GM18519 (cell line): ENCODE data around the gene ENO2.
A peak's percentile ranks its signal among the peaks of the same experiment; 100 is the strongest.

Source experiments
- ATAC-seq: cut with Tn5 transposase; IDR thresholded peaks from one replicate; pipeline ENCODE4 v1.9.1; 2021; ENCODE audit warnings: mild to moderate bottlenecking, moderate library complexity; ENCODE audit not compliant: unreplicated experiment, low FRiP score

The ENO2 gene

DNA sequence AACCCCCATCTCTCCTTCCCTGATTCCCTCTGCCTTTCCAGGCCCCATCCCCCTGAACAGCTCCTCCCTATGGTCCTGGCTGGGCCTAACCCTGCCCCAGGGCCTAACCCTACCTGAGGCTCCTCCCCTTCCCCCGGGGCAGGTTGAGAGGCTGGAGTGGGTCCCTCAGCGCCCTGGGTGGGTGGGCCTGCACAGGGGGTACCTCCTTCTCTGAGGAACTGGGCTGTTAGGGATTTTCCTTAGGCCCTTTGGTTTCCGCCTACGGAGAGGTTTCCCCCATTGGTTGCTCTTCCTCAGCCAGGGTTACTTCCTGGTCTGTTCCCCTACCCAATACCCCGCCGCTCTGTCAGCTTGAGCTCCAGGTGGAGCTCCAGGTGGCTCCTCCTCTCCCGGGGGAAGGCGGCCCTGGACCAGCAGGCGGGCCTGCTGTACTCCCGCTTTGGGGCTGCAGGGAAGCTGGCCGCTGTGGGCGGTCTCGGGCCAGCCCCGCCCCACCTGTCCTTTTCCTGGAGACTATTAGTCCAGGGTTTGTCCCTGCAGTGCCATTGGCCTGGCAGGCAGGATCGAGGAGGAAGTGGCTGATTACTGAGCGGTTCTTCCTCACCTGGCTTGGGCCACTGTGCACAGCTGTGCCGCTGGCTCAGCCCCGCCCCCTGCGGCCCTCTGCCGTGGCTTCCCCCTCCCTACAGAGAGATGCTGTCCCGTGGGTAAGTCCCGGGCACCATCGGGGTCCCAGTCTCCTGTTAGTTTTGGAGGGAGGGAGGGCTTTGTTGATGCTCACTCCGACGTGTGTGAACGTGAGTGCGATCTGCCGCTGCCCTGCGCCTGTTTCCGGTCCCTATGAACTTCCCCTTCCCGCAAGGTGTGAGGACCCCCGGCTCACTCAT is 31.9 kb downstream of the ENO2 start:
- ATAC-seq: no peak

DNA sequence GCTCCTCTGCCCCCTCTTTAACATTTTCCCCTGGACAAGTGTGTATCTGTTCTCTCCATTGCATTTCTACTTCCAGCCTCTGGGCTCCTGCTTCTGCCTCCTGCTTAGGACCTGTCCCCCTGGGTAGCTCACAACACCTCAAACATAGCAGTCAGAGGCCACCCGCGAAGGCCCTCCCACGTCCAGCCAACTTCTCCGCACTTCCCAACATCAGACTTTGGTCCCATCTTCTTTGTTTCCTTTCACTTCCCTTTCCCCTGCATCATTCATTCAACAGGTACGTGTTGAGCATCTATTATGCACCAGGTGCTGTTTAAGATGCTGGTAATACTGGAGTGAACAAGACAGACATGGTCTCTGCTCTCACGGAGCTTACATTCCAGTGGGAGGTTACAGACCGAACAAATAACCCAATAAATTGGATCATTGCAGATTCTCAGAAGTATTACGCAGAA is 32.6 kb downstream of the ENO2 start:
- no peak for ATAC-seq

DNA sequence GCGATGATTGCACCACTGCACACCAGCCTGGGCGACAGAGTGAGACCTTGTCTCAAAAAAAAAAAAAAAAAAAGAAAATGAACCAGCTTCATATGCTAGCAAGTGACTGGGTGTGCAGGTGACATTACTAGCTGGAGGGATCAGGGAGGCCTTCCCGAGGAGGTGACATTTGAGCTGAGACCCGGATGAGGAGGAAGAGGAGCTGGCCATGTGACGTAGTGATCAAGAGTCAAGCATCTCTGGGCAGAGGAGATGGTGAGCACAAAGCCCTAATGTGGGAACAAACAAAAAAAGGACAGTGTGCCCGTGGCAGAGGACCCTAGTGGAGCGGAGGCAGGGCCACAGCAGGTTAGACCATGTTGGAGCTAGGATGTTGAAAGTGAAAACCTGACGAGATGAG is 33.2 kb downstream of the ENO2 start:
- ATAC-seq: no peak

DNA sequence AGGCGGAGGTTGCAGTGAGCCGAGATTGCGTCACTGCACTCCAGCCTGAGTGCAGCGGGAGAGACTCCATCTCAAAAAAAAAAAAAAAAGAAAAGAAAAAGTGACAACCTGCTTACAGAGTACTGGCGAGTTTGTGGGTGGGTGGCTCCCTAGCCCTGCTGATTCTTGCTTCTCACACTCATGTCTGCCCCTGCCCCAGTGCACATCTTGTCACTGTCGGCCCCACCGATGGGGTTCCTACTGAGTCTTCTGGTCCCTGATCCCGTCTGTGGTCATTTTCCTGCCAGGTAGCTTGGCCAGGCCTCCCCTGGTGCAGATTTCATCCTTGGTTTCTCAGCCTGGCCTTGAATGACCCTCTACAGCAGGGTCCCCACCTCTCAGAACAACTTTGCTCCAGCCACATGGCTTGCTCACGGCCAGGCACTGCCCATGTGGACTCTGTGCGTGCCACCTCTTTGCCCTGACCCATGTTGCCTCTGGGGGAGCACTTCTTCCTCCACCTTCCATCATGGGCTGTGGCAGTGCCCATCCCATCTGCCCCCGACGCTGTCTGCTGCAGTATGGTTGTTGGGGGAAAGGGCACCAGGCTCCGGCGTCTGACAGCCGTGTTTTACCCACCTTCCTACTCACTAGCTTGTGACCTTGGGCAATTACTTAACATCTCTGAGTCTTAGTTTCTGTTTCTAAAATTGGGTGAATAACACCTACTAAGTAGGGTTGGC is 34.7 kb downstream of the ENO2 start:
- ATAC-seq: no peak

DNA sequence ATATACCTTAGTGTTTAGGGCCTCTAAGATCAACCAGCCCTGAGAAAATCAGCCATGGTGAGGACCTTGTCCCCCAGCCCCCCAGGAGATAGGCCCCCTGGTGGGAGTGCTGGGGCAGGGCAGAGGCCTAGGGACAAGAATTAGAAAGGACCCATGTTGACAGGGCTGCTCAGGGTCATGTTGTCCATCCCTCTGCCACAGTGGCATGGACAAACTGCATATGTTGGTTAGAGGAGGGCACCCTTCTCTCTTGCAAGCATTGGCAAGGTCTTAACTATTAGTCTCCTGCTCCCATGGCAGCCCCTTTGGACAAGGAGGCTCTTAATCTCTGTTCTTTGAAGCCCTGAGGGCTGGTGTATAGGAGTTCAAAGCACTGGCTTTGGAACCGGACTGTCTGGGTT is 36.0 kb downstream of the ENO2 start:
- no peak for ATAC-seq

DNA sequence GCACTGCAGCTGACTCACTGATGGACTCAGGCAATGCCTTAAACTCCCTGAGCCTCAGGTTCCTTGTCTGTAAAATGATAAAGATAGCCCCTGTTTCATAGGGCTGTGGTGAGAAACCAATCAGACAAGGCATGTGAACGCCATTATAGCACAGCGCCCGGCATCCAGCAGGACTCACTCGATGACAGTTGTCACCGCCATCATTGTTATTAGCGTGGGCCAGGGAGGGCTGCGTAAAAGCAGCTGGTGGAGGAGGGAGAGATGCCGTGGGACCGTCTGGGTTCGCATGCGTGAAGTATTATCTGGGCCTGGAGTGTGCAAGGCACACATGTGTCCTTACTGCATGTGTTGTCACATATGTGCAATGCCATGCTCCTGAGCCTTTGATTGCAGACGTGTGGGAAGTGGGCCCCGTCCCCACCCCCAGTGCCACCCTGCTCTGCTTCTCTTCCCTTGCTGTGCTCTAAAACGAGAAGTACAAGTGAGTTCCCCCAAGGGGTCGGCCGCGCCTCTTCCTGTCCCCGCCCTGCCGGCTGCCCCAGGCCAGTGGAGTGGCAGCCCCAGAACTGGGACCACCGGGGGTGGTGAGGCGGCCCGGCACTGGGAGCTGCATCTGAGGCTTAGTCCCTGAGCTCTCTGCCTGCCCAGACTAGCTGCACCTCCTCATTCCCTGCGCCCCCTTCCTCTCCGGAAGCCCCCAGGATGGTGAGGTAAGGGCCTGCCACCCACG is 36.6 kb downstream of the ENO2 start, which contains the start of gene PTPN6:
PTPN6 (plus strand) TSS at position 546 of the 730 bp plus-strand sequence; CDS start at position 703, 157 bp downstream.
- ATAC-seq: no peak

DNA sequence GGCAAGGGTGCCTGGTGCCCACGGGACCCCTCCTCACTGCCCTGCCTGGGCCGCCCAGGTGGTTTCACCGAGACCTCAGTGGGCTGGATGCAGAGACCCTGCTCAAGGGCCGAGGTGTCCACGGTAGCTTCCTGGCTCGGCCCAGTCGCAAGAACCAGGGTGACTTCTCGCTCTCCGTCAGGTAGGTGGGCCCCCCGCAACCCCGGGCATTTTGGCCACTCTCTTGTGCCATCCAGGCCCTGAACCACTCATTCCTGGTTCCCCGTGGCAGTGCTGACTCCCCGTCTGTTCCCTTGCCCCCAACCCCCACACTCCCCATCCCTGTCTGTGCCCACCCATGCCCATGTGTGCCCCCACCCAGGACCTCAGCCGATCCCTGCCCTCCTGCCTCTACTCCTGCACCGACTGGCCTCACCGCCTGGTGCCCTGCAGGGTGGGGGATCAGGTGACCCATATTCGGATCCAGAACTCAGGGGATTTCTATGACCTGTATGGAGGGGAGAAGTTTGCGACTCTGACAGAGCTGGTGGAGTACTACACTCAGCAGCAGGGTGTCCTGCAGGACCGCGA is 37.3 kb downstream of the ENO2 start:
- no peak for ATAC-seq

DNA sequence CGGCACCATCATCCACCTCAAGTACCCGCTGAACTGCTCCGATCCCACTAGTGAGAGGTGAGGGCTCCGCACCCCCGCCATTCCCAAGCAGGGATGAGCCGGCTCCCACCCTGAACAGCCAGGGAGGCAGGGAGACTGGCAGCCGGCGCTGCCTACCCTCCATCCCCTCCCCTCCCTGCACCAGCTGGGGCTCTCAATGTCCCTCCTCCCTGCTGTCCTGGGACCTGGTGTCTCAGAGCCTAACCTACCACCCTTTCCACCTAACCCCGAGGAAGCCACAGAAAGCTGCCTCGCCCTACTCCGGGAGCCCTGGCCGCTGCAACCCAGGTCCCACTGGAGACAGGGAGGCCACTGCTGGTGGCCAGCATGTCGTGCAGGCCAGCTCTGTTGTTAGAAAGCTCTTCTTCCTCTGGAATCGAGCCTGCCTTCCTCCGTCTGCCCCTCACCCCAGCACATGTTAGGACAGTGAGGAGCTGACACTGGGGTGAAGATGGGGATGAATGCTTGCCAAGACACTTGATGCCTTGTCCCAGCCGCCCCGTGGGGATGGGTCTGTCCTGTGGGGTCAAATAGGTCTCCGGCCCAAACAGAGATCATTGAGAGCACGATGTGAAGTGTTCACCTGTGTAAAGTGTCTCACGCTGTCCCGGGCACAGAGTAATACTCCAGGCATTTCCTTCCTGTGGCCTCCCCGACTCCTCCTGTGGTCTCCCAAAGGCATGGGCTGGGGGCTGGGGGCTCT is 37.9 kb downstream of the ENO2 start:
- no peak for ATAC-seq

DNA sequence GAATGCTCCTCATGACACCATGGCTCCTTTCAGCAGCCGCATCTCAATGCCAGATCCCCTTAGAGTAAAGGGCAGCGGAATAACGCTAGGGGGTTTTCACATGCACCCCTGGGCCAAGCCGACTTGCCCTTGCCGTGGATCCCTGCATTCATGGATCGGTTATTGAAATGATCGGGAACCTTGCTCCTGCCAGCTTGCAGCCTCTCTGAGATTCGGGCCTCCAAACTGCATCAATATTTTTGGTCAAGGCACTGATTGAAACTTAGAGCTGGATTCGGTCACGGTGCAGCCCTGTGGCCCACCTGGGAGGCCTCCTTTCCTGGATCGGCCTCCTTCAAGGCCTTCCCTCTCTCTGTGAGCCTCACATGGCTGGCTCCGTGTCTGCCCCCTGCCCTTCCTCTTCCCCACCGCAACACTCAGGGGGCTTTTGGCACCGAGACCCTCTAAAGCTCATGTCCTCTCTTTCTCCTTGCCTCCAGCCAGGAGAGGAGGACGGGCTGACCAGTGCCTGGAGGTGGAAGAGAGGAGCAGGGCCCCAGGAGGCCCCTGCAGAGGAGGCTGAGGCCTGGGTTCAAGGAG is 38.6 kb downstream of the ENO2 start:
- no peak for ATAC-seq

DNA sequence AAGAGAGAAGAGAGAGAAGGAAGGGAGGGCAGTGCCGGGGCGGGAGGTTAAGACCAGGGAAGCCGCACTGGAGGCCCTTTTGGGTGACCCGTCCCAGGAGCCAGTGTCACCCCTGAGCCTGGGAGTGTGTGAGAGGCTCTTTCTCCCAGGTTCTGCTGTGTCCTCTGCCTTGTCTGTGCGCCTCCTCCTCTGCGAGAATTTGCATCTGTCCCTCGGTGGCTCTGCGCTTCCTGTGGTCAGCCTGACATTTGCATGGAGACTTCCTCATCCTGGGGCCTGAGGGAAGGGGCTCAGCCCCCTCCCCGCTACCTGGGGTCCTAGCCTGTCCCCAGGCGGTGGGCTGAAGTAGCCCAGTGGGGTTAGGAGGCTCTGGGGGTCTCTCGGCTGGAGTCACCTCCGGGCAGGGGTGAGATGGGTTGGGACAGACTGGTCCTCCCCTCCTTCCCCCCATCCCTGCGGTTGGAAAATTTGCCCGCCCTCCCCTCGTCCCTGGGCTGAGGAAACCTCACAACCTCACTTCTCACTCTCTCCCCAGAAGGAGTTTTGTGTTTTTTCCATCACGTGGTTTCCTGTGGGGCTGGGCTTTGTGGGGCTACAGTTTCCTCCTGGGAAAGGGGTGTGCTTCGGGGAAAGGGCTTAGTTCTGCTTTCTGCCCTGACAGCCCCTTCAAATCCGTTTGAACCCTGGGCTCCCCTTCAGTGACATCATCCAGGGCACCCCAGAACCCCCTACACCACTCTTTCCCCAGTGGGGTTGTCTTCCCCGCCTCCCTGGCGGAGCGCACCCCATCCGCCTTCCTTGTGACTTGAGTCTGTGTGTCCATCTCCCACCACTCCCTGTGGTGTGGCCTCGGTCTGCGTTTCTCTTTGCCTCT is 39.3 kb downstream of the ENO2 start:
- ATAC-seq: peak; percentile 30

DNA sequence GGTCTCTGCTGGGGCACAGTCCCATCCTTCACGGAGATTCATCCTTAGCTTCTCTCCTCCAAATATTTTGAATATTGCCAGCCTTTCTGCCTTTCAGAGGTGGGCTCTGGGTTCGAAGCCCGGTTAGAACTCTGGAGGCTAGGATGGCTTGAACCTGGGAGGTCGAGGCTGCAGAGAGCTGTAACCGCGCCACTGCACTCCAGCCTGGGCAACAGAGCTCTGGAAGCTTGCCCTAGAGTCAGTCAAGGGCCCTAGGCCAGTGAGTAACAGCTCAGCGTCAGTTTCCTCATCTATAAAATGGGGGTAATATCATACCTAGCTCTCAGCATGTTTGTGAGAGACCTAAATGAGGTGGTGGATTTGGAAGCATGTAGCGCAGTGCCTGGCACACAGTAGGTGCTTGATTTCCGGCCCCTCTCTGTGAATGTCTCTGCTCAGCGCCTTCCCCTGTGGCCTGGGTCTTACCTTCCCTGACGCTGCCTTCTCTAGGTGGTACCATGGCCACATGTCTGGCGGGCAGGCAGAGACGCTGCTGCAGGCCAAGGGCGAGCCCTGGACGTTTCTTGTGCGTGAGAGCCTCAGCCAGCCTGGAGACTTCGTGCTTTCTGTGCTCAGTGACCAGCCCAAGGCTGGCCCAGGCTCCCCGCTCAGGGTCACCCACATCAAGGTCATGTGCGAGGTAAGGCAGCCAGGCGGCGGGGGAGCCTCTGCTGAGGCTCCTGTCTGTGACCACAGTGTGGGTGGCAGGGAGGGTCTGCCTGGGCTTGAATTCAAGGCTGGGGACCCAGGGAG is 40.1 kb downstream of the ENO2 start:
- no peak for ATAC-seq

DNA sequence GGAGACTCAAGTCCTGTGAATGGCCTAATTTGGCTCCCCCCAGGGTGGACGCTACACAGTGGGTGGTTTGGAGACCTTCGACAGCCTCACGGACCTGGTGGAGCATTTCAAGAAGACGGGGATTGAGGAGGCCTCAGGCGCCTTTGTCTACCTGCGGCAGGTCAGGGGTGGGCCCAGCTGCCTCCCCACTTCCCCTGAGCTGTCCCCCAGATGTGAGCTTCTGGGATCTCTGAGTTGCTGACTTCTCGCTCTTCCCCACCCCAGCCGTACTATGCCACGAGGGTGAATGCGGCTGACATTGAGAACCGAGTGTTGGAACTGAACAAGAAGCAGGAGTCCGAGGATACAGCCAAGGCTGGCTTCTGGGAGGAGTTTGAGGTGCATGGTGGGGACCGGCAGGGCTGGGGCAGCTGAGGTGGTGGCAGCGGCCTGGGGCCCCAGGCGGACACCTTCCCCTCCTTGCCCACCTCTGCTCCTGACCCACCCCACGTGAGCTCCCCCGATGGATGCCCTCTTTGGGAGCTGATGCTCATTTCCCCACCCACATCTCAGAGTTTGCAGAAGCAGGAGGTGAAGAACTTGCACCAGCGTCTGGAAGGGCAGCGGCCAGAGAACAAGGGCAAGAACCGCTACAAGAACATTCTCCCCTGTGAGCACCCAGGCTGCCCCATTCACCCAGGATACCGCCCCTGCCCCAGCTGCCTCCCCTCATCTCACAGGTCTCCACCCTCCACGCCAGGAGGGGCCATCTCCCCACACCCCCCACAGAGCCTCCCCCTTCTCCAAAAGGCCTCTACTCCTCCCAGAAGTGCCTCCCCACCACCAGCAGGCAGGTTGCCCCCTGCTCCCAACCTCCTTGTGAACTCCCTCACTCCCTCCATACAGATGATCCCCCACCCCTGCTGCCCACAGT is 41.0 kb downstream of the ENO2 start:
- no peak for ATAC-seq

DNA sequence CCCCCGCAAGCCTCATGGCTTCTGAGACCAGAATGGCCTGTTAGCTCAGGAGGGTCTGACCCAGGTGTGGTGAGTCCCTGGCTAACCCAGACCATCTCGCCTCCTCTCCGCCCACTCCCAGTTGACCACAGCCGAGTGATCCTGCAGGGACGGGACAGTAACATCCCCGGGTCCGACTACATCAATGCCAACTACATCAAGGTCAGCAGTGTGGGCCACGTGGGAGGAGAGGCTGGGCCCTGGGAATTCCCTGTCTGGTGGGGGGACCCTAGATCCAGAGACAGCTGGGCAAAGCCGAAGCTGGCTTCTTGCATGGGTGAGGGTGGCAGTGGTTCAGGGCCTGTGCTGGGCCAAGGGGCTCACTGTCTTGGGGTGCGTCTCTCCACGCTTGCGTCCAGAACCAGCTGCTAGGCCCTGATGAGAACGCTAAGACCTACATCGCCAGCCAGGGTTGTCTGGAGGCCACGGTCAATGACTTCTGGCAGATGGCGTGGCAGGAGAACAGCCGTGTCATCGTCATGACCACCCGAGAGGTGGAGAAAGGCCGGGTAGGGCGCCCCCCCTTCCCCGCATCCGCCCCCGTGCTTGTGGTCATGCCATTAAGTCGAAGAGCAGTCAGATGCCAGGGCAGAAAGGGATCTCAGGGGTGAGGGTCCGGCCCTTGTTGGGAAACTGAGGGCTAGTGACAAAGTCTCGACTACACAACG is 41.8 kb downstream of the ENO2 start:
- ATAC-seq: no peak

DNA sequence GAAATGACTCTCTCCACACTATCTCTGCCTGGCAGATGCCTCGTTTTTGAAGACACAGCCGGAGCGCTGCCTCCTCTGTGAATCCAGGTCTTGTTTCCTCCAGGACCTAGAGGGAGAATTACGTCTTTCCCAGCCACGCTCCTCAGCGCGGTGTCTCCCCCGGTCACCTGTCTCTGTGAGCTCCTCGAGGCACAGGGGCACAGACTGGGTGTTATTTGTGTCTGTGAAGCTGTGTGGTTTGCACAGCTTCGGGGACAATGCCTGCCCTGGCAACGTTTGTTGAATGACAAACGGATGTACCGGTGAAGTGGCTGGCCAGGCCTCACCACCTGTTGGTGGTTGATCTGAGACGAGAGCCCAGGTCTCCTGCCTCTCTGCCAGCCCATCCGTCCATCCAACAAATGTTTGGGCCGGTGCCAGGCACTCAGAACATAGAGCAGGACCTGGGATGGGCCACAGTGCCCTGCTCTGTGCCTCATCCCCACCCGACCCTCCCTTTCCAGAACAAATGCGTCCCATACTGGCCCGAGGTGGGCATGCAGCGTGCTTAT is 42.8 kb downstream of the ENO2 start:
- ATAC-seq: no peak

DNA sequence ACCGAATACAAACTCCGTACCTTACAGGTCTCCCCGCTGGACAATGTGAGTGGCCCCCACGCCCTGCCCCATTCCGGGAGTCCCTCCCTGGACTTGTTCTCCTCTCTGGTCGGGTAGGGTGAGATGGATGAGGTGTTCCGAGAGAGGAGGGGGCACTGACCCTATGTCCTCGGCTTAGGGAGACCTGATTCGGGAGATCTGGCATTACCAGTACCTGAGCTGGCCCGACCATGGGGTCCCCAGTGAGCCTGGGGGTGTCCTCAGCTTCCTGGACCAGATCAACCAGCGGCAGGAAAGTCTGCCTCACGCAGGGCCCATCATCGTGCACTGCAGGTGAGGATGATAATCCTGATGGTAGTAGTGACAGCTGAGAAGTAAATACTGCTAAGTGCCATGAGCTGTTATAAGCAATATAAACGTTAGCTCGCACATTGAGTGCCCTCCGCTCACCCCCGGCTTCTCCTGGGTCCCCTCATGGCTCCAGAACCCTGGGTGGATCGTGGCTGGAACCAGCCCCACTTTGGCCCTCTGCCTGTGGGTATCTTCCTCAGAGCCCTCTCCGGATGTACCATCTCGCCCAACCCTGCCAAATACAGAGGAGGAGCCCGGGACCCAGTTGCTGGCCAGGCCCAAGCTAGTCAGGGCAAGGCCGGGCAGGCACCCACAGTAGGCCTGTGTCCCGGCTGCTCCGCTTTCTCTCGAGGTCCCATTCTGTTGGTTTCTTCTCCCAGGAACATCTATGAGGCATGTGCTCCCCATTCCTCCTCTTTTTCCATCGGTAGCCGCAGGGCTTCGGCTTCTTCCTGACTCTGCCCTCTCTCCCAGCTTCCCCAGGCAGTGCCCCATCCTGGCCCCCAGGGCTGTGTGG is 43.6 kb downstream of the ENO2 start:
- no peak for ATAC-seq
